Skin of body (tissue), 2 donors: ENCODE measurements around the gene MAP3K4. TPM values are rescaled to one million over a fixed set of nuclear protein-coding genes. Genes with fewer than 3 reads are reported as not detected.

ENCODE experiments used
- DNase-seq: peaks from one replicate; lab custom pipeline; 2025; lab: John Stamatoyannopoulos, UW
- total RNA-seq: library from RNA; depleted of rRNA; stranded (reverse); fragments of >200 nt; gene quantifications from one replicate; pipeline ENCODE4 v1.2.3, GENCODE V29; 2014

Gene MAP3K4
- total RNA-seq, 1 donor from 2014 or later: 45.6 TPM

DNA sequence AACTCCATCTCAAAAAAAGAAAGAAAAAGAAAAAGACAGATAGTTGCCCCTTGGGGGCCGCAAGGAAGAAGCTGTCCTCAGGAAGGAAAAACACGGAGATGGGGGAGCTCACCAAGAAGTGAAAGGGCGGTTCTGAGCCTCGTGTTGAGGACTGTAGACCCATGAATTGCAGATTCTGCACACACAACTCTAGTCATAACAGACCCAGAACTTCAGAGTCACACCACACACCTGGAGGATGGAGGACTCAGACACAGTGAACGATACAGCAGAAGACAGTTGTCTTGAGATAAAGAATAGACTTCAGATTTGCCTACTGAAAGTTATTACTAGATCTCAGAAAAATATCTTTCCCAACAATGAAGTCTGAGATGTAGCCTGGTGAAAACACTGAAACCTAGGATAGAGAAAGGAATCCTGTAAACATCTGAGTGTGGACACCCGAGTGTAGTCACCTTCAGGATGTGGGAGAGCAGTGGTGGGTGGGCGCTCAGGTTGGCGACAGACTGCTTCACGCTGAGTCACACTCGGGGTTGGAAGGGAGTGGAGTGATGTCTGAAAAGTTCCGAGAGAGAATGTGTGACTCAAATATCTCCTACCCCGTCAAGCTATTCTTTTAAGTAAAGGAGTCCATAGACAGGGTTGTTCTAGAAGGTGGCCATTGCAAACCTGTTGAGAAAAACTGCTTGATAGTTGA, 88.1 kb downstream of the MAP3K4 start:
- no peak for DNase-seq

DNA sequence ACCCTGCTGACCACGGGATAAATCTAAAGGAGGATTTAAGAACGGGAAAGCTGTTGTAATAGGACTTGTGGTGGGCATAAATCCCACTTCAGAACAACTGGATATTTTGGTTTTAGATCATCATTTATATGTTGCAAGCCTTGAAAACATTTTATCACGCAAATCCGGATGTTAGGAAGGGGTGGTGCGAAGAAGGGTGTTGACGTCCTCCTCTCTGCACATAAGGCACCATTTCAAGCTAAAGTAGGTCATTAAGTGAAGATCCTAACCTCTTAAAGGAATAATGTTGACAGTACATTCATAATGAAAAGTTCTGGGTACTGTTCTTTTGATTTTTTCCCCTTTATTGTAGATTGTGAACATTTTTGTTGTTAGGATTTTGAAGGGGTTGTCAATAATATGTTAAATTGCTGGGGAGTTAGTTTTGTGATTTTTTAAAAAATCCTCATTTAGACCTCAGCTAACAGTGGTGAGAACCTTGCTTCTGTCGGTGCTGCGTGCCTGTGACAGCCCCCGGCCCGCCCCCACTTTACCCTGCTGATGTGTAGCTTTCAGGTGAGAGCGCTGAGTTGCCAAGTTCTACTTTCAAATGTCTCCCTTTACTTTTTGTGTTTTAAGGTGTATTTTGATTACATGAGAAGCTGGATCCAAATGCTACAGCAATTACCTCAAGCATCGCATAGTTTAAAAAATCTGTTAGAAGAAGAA, 88.8 kb downstream of the MAP3K4 start:
- DNase-seq: no peak

DNA sequence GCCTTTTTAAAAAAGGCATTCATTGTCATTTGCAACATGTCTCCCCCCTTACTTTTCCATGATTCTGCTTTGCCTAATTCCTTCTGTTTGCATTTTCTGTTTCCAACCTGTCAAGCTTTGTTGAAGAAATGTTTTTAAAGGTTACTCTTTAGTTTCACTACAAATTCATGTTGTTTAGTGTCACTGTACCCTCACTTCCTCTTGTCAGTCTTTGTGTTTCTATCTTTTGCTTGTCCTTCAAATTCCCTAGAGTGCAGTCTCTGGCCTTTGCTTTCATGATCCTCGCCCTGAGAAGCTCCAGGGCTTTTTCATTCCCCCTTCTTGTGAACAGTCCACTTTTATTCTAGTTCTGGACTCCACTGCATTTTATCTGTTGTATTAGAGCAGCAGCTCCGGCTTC, 90.6 kb downstream of the MAP3K4 start:
- no peak for DNase-seq

DNA sequence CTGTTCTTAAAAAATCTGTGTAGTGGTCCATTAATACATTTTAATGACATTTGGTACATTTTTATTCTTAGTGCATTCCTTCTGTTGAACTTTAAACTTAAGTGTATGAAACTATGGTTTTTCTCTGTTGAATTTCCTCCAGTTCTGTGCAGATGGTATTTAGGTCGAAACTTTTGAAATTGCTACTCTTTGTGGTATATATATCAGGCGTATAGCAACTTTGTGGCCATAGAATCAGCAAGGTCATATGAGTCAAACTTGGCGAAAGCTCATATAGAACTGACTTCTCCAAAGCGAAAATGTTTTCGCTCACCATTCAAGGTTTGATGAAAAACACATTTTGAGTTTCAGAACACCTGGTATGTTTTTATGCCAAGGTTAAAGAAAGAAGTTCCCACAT, 93.7 kb downstream of the MAP3K4 start:
- DNase-seq: no peak

DNA sequence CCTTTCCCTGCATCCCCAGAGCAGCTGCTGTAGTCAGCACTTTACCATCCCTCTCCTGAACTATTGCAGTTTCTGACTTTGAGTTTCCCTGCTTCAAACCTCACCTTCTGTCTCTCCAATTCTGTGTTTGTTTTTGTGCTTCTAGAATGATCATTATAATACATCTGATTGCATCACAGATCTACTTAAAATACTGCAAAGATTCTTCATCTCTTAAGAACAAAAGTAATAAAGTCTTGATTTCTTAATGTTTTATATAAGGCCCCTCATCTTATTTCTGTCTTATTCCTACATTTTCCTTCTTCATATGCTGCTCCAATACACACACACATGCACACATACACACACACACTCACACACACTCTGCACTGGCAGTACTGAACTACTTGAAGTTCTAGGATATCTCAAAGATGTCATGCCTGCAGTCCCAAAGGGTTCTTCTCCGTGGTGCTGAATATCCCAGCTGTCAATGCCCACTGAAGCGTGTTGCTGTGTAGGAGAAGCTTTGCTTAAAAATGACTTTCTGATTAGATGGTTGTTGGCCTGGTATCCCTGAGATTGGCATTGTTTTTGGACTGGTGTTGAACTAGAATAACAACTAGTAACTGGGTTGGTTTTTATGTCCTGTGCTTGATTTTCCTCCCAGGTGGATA, 97.2 kb downstream of the MAP3K4 start:
- no peak for DNase-seq

DNA sequence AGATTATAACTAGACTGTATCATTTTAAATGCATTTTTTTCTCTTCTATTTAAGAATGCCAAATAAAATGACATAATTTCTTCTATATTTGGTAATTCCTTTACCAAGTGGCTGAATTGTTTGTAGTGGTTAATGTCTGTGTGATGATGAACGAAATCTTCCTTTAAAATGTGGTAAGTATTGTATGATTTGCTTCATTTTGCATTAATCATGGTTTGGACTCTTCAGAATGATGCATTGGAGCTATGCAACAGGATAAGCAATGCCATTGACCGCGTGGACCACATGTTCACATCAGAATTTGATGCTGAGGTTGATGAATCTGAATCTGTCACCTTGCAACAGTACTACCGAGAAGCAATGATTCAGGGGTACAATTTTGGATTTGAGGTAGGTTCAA, 99.6 kb downstream of the MAP3K4 start:
- DNase-seq: no peak

DNA sequence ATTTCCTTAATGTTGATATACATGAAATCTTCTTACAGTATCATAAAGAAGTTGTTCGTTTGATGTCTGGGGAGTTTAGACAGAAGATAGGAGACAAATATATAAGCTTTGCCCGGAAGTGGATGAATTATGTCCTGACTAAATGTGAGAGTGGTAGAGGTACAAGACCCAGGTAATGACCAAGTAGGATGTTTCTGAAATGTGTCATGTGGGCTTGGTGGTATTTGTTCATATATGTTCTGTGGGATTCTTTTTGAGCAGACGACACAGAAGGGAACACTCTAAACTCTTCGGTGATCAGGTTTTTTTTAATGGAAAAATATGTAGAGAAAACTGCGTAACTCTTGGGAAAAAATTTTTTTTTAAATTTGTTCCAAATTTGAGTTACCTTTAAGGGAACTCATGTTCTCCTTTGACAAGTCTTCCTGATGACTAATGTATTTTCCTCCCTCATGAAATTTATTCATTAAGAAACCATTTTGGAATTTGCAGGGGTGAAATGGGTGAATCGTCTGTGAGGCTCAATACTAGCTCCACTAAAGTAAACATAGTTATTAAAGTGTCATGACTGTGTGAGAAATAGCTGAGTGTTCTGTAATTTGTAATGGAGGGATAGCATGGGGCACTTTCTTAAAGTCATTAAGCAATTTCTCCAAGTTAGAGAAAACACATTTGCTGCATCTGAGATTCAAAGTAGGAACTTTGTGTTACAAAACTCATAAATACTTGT, 100.6 kb downstream of the MAP3K4 start:
- no peak for DNase-seq

DNA sequence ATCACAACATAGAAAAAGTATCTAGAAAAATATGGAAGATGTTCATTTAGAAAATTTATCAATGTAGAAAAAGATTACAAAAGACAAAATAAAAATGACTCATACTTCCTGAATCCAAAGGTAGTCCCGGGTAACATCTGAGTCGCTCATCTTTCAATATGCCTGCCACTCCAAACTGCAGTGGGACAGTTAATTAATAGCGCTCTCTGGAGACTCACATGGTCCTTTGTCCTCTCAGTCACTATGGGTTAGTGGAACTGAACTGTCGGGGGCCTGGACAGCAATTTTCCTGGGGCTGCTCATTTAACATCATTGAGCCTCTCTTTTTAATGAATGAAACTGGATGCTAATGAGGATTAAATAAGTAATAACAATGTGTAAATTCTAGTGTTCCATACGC, 103.4 kb downstream of the MAP3K4 start:
- no peak for DNase-seq

DNA sequence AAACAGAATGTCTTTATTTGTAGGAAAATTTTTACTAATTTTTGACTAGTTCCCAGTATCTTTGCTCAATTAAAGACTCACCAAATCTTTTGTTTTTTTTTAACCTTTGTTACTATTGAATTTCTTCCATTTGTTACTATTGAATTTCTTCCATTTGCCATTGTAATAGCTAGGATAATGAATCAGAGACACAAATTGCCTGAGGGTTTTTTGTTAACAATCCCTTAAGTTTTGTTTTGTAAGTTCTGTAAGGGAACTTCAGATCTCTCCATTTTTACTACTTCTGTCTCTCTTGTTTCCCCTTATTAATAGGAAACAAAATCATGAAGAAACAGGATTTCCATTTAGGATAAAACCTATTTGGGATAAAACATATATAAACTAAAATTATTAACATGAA, 104.3 kb downstream of the MAP3K4 start:
- DNase-seq: no peak

DNA sequence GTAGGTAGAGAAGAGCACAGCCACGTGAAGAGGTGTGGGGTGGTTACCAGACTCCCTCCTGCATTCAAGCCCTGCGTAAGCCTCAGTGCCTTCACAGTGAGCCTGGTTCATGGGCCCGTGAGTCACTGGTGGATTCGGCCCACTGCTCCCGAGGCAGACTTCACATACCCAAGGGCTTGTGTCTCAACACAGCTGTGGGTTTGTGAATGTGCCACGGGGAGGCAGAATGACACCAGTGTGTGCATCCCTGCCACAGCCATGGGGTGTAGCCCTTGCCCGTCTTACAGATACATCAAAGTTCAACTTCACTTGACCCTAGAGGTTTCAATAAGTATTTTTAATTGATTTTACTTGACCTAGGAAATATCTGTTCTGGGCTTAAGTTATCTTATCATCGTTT, 108.5 kb downstream of the MAP3K4 start:
- DNase-seq: no peak

DNA sequence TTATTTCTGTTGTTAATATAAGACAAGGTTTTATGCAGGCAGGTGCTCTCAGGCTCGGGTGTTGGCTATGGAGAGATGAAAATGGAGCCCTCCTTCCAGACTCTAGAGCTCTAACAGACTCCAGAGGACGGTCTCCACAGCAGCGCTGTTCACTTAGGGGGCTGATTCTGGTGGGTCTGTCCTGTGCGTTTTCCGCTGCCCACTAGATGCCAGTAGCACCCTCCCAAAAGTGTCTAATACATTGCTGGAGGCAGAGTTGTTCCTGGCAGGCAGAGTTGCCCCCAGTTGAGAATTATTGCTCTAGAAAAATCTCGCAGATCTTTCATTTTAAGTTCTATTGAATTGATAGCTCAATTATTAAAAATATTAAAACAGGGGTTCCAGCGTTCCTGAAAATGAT, 109.9 kb downstream of the MAP3K4 start:
- no peak for DNase-seq

DNA sequence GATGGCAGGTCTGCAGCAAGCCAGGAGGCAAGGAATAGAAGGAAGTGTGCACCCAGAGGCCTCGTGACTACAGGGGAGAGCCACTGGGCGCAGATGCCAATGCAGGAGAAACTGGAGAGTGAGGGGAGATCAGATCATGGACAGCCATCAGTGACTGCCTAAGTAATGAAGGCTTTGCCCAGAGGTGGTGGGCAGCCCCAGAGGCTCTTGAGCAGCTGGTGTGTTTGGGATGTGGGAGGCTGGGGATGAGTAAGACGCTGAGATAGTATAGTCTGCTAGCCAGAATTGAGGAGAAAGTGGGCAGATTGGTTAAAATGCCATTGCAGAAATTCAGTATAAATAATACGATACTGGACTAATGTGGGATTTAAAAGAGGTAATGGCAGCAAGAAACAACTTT, 111.9 kb downstream of the MAP3K4 start:
- no peak for DNase-seq

DNA sequence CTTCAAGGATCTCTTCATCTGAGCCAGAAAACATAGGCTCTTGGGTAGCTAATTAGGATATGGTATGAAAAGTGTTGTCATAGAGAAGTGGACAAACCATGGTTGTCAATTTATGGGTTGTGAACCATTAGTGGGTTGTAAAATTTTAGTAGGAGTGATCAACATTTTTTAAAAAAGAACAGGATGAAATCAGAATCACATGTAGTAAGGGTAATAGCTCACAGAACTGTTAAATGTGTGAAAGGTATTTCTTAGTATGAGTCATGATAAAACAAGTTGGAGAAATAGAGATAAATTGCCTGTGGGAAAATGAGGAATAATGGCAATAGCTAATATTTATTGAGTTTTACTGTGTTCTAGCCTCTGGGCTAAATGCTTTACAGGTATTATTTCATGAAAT, 113.4 kb downstream of the MAP3K4 start:
- DNase-seq: no peak

DNA sequence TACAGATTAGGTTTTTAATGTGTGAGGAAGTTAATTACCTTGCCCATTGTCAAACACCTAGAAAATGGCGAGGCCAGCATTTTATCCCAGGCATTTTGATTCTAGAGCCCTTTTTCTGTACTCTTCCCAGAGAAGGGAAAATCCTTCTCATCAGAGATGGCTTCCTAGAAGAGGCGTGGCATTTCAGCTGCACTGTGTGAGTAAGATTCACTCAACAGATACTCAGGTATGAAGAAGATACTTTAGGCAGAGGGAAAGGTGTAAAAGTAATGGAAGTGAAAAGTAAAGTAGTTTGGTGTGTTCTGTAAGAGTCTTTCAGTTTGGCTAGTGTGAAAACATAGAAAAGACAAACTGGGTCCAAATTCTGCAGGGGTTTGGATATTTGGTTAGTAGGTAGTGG, 113.8 kb downstream of the MAP3K4 start:
- DNase-seq: no peak

DNA sequence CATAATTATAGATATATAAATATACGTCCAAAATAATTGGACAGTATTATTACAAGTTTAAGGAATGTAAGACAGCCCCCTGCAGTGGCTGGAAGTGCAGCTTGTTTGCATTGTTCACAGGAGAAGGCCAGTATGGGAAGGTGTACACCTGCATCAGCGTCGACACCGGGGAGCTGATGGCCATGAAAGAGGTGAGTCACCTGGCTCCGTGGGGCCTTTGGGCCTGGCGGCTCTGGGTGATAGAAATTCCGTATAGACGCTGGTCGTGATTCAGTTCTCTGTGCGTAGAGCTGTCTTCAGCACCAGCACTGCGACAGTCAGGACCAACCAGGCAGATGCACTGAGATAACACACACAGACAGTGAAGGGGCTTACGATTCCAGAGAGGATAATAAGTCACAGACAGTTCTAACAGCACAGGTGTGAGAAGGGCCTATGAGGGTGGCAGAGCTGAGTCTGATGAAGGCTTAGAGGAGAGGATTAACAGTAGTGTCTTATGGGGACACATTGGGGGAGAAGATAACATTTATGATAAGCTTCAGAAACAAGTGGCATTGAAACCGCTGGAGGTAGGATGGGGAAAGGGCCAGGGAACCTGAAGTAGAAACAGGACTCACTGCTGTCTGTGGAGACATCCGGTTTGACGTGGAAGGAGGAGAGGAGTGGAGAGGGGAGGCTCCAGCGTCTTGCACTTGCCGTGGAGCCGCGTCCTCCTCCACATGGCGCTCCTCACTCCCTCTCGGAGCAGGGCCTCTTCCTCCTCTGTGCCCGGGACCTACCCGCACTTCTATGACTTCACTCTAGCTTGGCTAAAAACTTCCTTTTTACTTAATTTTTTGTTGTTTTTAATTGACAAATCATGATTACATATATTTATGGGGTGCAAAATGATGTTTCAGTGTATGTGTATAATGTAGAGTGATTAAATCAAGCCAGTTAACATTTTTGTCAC, 116.5 kb downstream of the MAP3K4 start:
- no peak for DNase-seq

DNA sequence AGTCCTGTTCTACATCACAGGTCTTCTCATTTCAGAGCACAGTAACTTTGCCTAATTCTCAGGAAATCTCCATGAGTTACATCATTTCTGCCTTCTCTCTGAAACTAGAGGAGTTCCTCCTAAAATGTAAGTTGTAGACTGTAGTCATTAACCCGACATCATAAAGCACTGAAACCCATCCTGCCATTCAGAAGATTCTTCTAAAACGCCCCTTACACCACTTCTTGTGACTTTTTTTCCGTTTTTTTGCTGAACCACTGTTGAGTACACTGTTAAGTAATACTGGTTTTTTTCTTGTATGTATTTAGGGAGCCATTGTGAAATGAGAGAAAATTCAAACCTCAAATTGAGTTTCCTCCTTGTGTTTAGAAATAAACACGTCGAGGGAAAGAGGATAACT, 117.3 kb downstream of the MAP3K4 start:
- DNase-seq: no peak

DNA sequence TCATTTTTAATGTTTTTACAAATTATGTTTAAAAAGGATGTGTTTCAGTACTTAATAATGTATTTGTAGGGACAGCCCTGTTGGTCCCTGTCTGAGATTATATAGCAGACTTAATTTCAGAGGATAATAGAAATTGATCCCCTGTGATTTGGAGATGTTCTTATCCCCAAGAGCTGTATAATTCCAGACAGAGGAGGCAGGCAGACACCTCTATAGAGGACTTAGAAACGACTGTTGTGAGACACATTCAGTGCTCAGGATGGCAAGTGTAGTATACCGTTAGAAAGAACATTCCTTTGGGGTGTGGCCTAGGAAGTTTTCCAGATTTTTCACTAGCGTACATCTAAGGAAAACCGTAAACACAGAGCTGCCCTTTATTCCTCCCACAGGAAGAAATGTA, 117.8 kb downstream of the MAP3K4 start:
- DNase-seq: no peak

DNA sequence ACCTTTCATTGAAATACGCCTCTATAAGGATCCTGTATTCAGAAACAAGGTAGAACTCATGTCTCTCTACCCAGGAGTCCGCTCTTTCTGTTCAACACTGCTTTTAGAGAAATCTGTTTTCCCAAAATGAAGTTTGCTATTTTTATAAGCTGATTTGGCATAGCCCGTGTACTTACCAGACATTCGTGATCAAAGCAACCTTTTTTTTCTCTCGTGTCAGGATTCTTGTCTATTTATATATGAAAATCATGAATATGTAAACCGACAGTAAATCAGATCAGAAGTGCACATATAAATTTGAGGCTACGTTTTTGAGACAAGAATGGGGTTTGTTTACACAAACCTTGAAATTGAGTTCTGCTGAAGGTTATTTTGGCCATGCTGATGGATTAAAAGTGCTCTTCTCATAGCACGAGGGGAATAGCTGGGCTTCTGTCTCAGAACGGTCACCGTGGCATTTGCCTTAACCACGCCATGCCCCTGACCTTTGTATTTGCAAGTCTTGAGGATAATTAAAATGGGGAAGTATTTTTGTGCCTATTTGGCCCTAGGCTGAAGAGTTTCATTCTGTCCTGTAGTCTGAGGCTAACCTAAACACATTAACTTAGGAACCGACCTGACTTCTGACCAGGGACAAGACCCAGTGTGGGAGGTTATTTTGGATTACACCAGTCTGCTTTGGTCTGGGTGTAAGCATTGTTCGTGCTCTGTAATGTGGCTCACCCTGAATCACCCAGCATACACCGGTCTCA, 118.6 kb downstream of the MAP3K4 start:
- DNase-seq: no peak

DNA sequence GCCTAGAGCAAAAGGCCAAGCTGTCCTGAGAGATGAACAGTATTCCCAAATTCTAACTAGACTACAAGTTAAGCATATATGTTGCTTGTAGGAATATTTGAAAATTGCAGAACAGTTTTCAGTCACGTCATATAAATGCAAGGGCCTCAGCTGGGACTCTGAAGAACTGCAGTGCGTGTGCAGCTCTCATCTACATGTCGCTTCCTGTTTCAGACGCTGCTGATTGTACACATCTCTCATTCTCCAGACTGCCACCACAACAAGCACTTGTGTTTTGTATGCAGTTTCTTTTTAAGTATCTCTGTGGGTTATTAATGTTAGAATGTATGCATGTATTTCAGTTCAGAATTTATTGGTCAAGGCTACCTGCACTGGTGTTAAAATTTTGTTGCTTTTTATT, 119.7 kb downstream of the MAP3K4 start:
- DNase-seq: no peak

DNA sequence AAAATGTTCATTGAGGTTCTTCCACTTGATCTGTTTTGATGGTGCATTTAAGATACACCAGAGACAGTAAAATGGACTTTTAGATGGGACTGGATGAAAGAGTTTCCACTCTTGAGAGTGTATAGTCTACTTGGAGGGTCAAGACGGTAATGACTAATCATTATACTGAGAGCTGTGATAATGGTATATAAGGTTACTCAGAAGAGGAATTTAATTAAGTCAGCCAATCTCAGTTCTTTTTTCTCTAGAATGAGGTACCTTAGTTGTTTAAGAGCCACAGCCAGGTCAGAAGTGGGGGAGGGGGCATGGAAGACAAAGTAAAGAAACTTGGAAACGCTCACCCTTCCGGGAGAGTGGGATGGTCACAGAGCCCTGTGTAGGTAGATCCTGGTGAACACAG, 123.9 kb downstream of the MAP3K4 start:
- no peak for DNase-seq
